H9 (cell line): ENCODE data around the gene UBL5. TPM values are rescaled to one million over a fixed set of nuclear protein-coding genes. Genes with fewer than 3 reads are reported as not detected.
A peak's percentile ranks its signal among the peaks of the same experiment; 100 is the strongest.

ENCODE experiments used
- DNase-seq: peaks from one replicate; pipeline ENCODE4 v3.0.0-alpha.2; 2017
- H2AFZ ChIP-seq: one replicate; pipeline ENCODE4 v1.6.1; 2013; ENCODE audit warnings: mild to moderate bottlenecking, low read length, control low read depth, moderate library complexity
- H2AK5ac ChIP-seq: 2 replicates; pipeline ENCODE4 v1.6.1; 2013; ENCODE audit warnings: low read length, control low read depth, mixed read lengths; ENCODE audit not compliant: insufficient read length
- H2BK120ac ChIP-seq: one replicate; pipeline ENCODE4 v1.6.1; 2013; ENCODE audit warnings: low read depth, mild to moderate bottlenecking, low read length, control low read depth, inconsistent platforms; ENCODE audit not compliant: poor library complexity, severe bottlenecking
- H2BK12ac ChIP-seq: 2 replicates; pipeline ENCODE4 v1.6.1; 2013; ENCODE audit warnings: low read length, control low read depth, mixed read lengths, low read depth; ENCODE audit not compliant: insufficient read length
- H2BK15ac ChIP-seq: 2 replicates; pipeline ENCODE4 v1.6.1; 2013; ENCODE audit warnings: low read depth, low read length, control low read depth
- H2BK20ac ChIP-seq: one replicate; pipeline ENCODE4 v1.6.1; 2013; ENCODE audit warnings: low read depth, mild to moderate bottlenecking, low read length, control low read depth, inconsistent platforms; ENCODE audit not compliant: poor library complexity, severe bottlenecking
- H2BK5ac ChIP-seq: 2 replicates; pipeline ENCODE4 v1.6.1; 2013; ENCODE audit warnings: low read length, control low read depth, mixed read lengths; ENCODE audit not compliant: insufficient read length
- H3K14ac ChIP-seq: 2 replicates; pipeline ENCODE4 v1.6.1; 2013; ENCODE audit warnings: low read length, control low read depth; ENCODE audit not compliant: insufficient read depth
- H3K18ac ChIP-seq: 2 replicates; pipeline ENCODE4 v1.6.1; 2013; ENCODE audit warnings: low read depth, mild to moderate bottlenecking, mixed read lengths, low read length, control low read depth; ENCODE audit not compliant: insufficient read length
- H3K23ac ChIP-seq: 2 replicates; pipeline ENCODE4 v1.6.1; 2013; ENCODE audit warnings: low read length, control low read depth, mixed read lengths, low read depth; ENCODE audit not compliant: insufficient read length
- H3K23me2 ChIP-seq: 2 replicates; pipeline ENCODE4 v1.6.1; 2013; ENCODE audit warnings: low read depth, mild to moderate bottlenecking, mixed read lengths, low read length, control low read depth; ENCODE audit not compliant: insufficient read length, poor library complexity, severe bottlenecking
- H3K27ac ChIP-seq: 2 replicates; pipeline ENCODE4 v1.5.1; 2013; ENCODE audit warnings: low read length, control low read depth, mixed read lengths, low read depth; ENCODE audit not compliant: insufficient read length
- H3K27me3 ChIP-seq: 2 replicates; pipeline ENCODE4 v1.6.1; 2013; ENCODE audit warnings: low read length, control low read depth, inconsistent platforms; ENCODE audit not compliant: insufficient read depth
- H3K4ac ChIP-seq: 2 replicates; pipeline ENCODE4 v1.6.1; 2013; ENCODE audit warnings: low read depth, mild to moderate bottlenecking, control low read depth, inconsistent platforms, low read length, moderate library complexity
- H3K4me1 ChIP-seq: 2 replicates; pipeline ENCODE4 v1.6.1; 2013; ENCODE audit warnings: low read length, control low read depth, inconsistent platforms; ENCODE audit not compliant: insufficient read depth
- H3K4me2 ChIP-seq: 2 replicates; pipeline ENCODE4 v1.6.1; 2013; ENCODE audit warnings: low read length, control low read depth, mixed read lengths; ENCODE audit not compliant: insufficient read length, insufficient read depth
- H3K56ac ChIP-seq: 2 replicates; pipeline ENCODE4 v1.6.1; 2013; ENCODE audit warnings: low read depth, mild to moderate bottlenecking, mixed read lengths, low read length, control low read depth; ENCODE audit not compliant: insufficient read length
- H3K79me1 ChIP-seq: 2 replicates; pipeline ENCODE4 v1.6.1; 2013; ENCODE audit warnings: low read depth, mild to moderate bottlenecking, moderate library complexity, low read length, control low read depth, inconsistent platforms; ENCODE audit not compliant: insufficient read depth, poor library complexity, severe bottlenecking
- H3K79me2 ChIP-seq: 2 replicates; pipeline ENCODE4 v1.6.1; 2013; ENCODE audit warnings: low read length, control low read depth, inconsistent platforms; ENCODE audit not compliant: insufficient read depth
- H3K9ac ChIP-seq: 2 replicates; pipeline ENCODE4 v1.6.1; 2013; ENCODE audit warnings: low read length, control low read depth, mixed read lengths; ENCODE audit not compliant: insufficient read length; ENCODE audit errors: extremely low read depth
- H3K9me3 ChIP-seq: one replicate; pipeline ENCODE4 v1.6.1; 2013; ENCODE audit warnings: low read depth, low read length, inconsistent platforms; ENCODE audit not compliant: control insufficient read depth
- H3T11ph ChIP-seq: one replicate; pipeline ENCODE4 v1.6.1; 2013; ENCODE audit warnings: mild to moderate bottlenecking, low read length, control low read depth, inconsistent platforms
- H4K20me1 ChIP-seq: one replicate; pipeline ENCODE4 v1.6.1; 2013; ENCODE audit not compliant: control insufficient read depth, insufficient read length, insufficient read depth
- H4K5ac ChIP-seq: 2 replicates; pipeline ENCODE4 v1.6.1; 2013; ENCODE audit warnings: low read depth, mild to moderate bottlenecking, mixed read lengths, low read length, control low read depth; ENCODE audit not compliant: insufficient read length
- H4K8ac ChIP-seq: replicated peaks from 2 replicates; pipeline ENCODE4 v1.6.1; 2013; ENCODE audit warnings: low read length, control low read depth, mixed read lengths, low read depth; ENCODE audit not compliant: insufficient read length
- H4K91ac ChIP-seq: 2 replicates; pipeline ENCODE4 v1.6.1; 2013; ENCODE audit warnings: low read depth, mild to moderate bottlenecking, moderate library complexity, mixed read lengths, low read length, control low read depth; ENCODE audit not compliant: insufficient read length
- H3K27ac Mint-ChIP-seq, 3 experiments: 2 replicates in 2 of 3; 3 replicates in 1 of 3; pipeline ENCODE4 v1.8.0; 2020 to 2021; ENCODE audit warnings: mixed read lengths in 3 of 3, mild to moderate bottlenecking in 1 of 3, moderate library complexity in 1 of 3
- H3K27me3 Mint-ChIP-seq: 2 replicates; pipeline ENCODE4 v1.8.0; 2021; ENCODE audit warnings: low read depth, mild to moderate bottlenecking, moderate library complexity, mixed read lengths
- H3K36me3 Mint-ChIP-seq, 3 experiments: 2 replicates in 2 of 3; 3 replicates in 1 of 3; pipeline ENCODE4 v1.8.0; 2020 to 2021; ENCODE audit warnings: low read depth in 3 of 3, mixed read lengths in 3 of 3; ENCODE audit not compliant: insufficient read depth in 1 of 3
- H3K4me1 Mint-ChIP-seq, 2 experiments: 2 replicates each; pipeline ENCODE4 v1.8.0; 2020; ENCODE audit warnings: mixed read lengths in 2 of 2
- H3K4me3 Mint-ChIP-seq, 2 experiments: 2 replicates in 1 of 2; 3 replicates in 1 of 2; pipeline ENCODE4 v1.8.0; 2020 to 2021; ENCODE audit warnings: mild to moderate bottlenecking in 2 of 2, mixed read lengths in 2 of 2, moderate library complexity in 1 of 2
- H3K9me3 Mint-ChIP-seq, 2 experiments: 2 replicates in 1 of 2; 3 replicates in 1 of 2; pipeline ENCODE4 v1.8.0; 2020; ENCODE audit warnings: mild to moderate bottlenecking in 2 of 2, mixed read lengths in 2 of 2, moderate library complexity in 1 of 2
- whole genome bisulfite sequencing: extraction: QIAGEN DNeasy Blood & Tissue Kit; methylation state at CpG from one replicate; pipeline ENCODE4 v1.1.7; 2013; ENCODE audit warnings: missing lambda C conversion rate, low lambda C conversion rate, mixed read lengths; ENCODE audit not compliant: insufficient read length; ENCODE audit errors: extremely low coverage; 5-methylcytosine and 5-hydroxymethylcytosine counted together
- long read RNA-seq: library from polyadenylated mRNA; unstranded; transcript quantifications from one replicate; pipeline ENCODE4 v2.0.0, GENCODE V29; 2020
- total RNA-seq: library from RNA; stranded (reverse); gene quantifications from 2 replicates; pipeline ENCODE4 v1.2.1, GENCODE V29; 2021
- TF ChIP-seq, protein P1 (sequence below): fragments of 200-600 bp; sonication (generic); conservative IDR thresholded peaks from 3 replicates; pipeline ENCODE4 v1.8.0; 2021; ENCODE audit warnings: antibody characterized with exemption, mild to moderate bottlenecking

UBL5 gene
- 393 and 405 TPM in 2 replicates for total RNA-seq
- long read RNA-seq, transcript UBL5-202 (5 exons, 432 nt) = major isoform, 38 of 59 reads
- long read RNA-seq, transcript UBL5-203 (3 exons, 573 nt) = minor isoform, 6 of 59 reads
- long read RNA-seq, partial matches to known transcripts = 3 of 59 reads
- long read RNA-seq, other reads (novel, unspliced or antisense) = 6 of 59 reads

DNA sequence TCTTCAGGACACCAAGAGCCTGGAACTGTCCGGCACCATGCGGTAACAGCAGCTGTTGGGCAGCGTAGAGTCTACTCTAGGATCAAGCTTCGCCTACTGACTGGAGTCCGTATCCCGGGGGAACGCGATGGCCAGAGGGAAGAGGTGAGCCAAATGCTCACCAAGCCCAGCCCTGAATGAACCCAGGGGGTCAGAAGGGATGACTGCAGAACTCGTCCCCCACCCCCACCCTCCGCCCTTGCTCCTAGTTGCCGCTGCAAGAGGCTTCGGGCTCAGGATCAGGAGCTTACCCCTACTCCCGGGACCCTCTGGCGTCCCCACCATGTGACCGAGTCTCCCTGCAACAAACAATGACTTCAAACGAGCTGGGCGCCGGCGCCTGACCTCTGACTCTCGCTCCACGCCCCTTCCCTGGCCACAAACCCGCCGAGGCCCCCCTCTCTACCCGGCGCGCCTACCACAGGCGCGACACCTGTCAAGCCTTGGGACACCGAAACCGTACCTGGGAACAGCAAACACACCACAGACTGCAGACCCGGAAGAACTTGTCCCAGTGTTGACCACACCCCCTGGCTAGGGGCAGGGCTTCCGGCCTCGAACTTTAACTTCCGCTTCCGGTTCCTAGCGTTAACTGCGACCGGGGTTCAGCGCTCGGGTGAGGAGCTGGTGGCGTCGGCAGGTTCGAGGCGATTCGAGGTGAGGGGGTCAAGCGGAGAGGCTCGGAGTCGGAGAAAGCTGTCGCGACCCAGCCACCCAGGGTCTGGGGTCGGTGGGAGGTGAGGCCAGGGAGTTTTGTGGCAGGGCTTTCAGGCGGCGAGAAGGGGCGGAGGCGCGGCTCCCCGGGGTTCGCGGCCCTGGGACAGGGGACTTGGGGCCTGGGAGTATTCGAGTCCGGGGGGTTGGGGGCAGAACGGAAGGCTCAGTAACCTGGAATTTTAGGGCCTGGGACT is at the start of gene UBL5:
Gene UBL5, plus strand, starts transcription at position 630 of the 950 bp plus-strand sequence. CDS start 420 bp downstream, outside the sequence.
- peak within 1 kb of the TSS; percentile 98 to 99 (median 99) for H3K27ac Mint-ChIP-seq
- H2BK5ac ChIP-seq = no peak within 1 kb of the TSS
- H4K20me1 ChIP-seq = peaks cover 3% of the 10 kb centered on the region
- peaks cover 0 to 5% of the 10 kb centered on the region in 2 experiments; a peak in 2 of 5 replicates for H3K9me3 Mint-ChIP-seq
- no peak within 1 kb of the TSS for H3K4ac ChIP-seq
- H3K27ac ChIP-seq = no peak within 1 kb of the TSS
- peaks cover 12% of the 10 kb centered on the region for H3K23me2 ChIP-seq
- TF ChIP-seq, protein P1, sequence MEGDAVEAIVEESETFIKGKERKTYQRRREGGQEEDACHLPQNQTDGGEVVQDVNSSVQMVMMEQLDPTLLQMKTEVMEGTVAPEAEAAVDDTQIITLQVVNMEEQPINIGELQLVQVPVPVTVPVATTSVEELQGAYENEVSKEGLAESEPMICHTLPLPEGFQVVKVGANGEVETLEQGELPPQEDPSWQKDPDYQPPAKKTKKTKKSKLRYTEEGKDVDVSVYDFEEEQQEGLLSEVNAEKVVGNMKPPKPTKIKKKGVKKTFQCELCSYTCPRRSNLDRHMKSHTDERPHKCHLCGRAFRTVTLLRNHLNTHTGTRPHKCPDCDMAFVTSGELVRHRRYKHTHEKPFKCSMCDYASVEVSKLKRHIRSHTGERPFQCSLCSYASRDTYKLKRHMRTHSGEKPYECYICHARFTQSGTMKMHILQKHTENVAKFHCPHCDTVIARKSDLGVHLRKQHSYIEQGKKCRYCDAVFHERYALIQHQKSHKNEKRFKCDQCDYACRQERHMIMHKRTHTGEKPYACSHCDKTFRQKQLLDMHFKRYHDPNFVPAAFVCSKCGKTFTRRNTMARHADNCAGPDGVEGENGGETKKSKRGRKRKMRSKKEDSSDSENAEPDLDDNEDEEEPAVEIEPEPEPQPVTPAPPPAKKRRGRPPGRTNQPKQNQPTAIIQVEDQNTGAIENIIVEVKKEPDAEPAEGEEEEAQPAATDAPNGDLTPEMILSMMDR = no peak
- no peaks in the 10 kb centered on the region for H3K9me3 ChIP-seq
- H3K36me3 Mint-ChIP-seq = peaks cover 18 to 21% (median 20%) of the 10 kb centered on the region in 3 experiments
- no peak within 1 kb of the TSS for H4K5ac ChIP-seq
- H3K23ac ChIP-seq = no peak within 1 kb of the TSS
- no peak within 1 kb of the TSS for H3K56ac ChIP-seq
- H3K4me2 ChIP-seq = peak within 1 kb of the TSS; percentile 94
- no peak within 1 kb of the TSS for H4K8ac ChIP-seq
- peak; percentile 94 for DNase-seq
- no peaks in the 10 kb centered on the region for H3K4me1 ChIP-seq
- H3K27me3 ChIP-seq = no peaks in the 10 kb centered on the region
- no peak within 1 kb of the TSS for H3T11ph ChIP-seq
- no peak within 1 kb of the TSS for H2BK120ac ChIP-seq
- peaks cover 6 to 14% of the 10 kb centered on the region in 2 experiments for H3K4me1 Mint-ChIP-seq
- H3K9ac ChIP-seq = peak within 1 kb of the TSS; percentile 87
- H3K18ac ChIP-seq = no peak within 1 kb of the TSS
- H4K91ac ChIP-seq = no peak within 1 kb of the TSS
- peaks cover 16% of the 10 kb centered on the region; the same call in 1 of the 2 replicates for H3K79me2 ChIP-seq
- no CpG with 5 or more reads among the region's 62 CpGs for WGBS
- H3K14ac ChIP-seq = peak within 1 kb of the TSS; percentile 77
- no peak within 1 kb of the TSS for H2AK5ac ChIP-seq
- no peak within 1 kb of the TSS for H2AFZ ChIP-seq
- H3K27me3 Mint-ChIP-seq = no peaks in the 10 kb centered on the region
- peak within 1 kb of the TSS; percentile 100 for H3K4me3 Mint-ChIP-seq
- no peak within 1 kb of the TSS for H2BK12ac ChIP-seq
- peaks cover 14% of the 10 kb centered on the region for H3K79me1 ChIP-seq
- no peak within 1 kb of the TSS for H2BK20ac ChIP-seq
- no peak within 1 kb of the TSS for H2BK15ac ChIP-seq
